GM21526 (cell line): ENCODE measurements around the gene FRS2.
"Not testable (repeated sequence)": the region's sequence is repeated elsewhere in the genome, so short reads cannot be mapped to it uniquely, and the experiment has no call there.

ENCODE experiments used
- ATAC-seq: cut with Tn5 transposase; IDR thresholded peaks from one replicate; pipeline ENCODE4 v1.9.1; 2021; ENCODE audit warnings: moderate library complexity; ENCODE audit not compliant: unreplicated experiment, low FRiP score

Gene FRS2

DNA sequence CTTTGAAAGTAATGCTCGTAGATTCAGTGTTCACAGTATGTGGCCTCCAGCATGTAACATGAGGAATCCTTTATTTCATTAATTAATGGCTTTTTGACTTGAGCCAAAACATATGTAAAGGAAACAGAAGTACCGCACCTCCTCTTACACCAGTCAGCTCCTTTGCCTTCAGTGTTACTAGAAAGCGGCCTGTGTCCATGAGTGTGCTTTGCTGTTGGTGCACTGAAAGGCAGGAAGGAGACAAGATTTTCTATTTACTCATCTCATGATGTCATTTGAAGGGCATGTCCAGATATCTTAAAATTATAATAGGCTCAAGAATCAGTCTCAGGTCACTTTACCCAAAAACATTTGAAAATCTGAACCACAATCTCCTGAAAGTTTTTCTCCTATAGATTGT, 105.2 kb downstream of the FRS2 start:
- ATAC-seq, result no peak

GRCh38 chr12:69578283-69578682, 108.1 kb downstream of the FRS2 start:
- no peak for ATAC-seq

DNA sequence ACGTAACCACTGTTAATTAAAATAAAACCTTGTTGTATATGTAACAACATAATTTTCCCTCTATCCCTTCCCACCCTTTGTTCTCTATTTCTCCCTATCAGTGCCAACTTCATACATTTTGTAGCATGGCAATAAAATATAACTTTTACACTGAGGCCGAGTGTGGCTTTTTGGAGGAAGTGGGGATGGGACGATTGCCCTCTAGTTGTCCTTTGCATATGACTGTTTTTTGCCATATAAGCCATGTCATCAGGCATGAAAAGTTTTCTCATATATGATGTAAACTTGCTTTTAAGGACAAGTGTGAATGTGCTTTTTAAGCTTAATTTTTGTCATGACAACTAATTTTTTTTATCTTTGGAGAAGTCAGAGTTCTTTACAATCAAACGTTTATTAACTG, 108.8 kb downstream of the FRS2 start:
- no peak for ATAC-seq

- ATAC-seq, result no peak
Observed at GRCh38 chr12:69580074-69580473, 109.9 kb downstream of the FRS2 start.

GRCh38 chr12:69583203-69583602, 113.0 kb downstream of the FRS2 start:
- no peak for ATAC-seq

- peak; percentile 97 for ATAC-seq
Observed at GRCh38 chr12:69585189-69586062, 115.2 kb downstream of the FRS2 start, which contains the start of gene CCT2. TSS of gene CCT2 (plus strand) at chr12:69585459. CDS start at chr12:69585522, 63 bp downstream.

GRCh38 chr12:69588527-69588926, 118.3 kb downstream of the FRS2 start:
- ATAC-seq, result no peak

GRCh38 chr12:69589082-69589481, 118.9 kb downstream of the FRS2 start:
- no peak for ATAC-seq

DNA sequence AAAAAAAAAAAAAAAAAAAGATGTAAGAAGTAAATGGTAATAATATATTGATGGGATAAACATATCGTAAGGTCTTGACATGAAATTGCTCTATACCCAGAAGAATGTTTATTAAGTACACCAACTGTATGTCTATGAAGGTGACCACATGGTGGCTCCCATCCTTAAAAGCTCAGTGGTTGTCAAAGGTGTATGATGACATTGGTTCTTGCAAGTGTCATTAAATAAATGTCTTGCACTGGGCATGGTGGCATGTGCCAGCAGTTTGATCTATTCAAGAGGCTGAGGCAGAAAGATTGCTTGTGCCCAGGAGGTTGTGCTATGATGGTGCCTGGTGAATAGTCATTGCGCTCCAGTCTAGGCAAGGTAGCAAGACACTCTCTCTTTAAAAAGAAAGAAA, 125.5 kb downstream of the FRS2 start:
- no peak for ATAC-seq

DNA sequence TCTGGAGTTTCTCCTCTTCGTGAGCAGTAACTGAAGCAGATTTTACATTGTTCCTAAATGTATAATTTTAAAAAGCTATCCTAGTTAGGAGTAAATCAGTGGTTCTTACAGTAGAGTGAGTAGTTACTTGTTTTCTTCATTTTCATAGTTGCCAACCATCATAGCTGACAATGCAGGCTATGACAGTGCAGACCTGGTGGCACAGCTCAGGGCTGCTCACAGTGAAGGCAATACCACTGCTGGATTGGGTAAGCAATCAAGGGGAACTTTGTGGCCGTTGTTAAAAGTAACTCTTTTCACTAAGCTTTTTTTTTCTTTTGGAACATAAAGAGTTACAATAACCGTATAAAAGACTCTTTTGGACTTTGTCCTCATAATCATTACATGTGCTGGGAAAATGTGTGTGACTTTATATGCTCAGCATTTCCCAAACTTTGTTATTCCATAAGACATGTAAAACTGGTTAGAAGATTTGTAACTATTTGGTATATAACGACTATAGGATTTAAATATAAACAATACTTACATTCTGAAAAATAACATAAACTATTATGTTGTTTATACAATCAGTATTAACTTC, 128.1 kb downstream of the FRS2 start:
- ATAC-seq, result no peak

DNA sequence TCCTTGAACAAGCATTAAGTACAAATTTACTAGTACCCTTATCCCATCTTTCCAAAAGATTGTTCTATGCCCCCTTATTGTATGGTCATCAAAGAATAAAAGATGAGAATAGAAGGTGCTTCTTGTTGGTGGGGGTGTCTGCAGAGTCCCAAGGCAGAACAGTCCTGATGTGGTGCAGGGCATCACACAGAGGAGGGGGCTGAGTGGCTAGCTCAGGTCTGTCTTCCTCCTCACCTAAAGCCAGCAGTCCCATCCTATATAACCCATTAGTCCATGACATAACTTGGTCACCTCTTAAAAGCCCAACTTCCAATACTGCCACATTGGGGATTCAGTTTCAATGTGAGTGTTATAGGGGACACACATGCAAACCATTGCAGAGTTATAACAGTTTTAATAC, 130.6 kb downstream of the FRS2 start:
- ATAC-seq, result no peak

GRCh38 chr12:69601962-69602685, 131.9 kb downstream of the FRS2 start:
- ATAC-seq, result no peak

GRCh38 chr12:69602954-69603353, 132.8 kb downstream of the FRS2 start:
- no peak for ATAC-seq

DNA sequence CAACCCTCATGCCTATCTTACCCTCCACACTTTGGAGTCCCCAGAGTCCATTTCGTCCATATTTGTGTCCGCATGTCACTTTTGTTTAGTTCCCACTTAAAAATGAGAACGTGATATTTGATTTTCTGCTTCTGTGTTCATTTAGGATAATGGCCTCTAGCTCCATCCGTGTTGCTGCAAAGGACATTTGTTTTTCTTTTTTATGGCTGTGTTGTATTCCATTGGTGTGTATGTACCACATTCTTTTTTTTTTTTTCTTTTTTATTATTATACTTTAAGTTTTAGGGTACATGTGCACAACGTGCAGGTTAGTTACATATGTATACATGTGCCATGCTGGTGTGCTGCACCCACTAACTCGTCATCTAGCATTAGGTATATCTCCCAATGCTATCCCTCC, 133.4 kb downstream of the FRS2 start:
- ATAC-seq, result not testable (repeated sequence)

- not testable (repeated sequence) for ATAC-seq
Observed at GRCh38 chr12:69604275-69604674, 134.1 kb downstream of the FRS2 start.

DNA sequence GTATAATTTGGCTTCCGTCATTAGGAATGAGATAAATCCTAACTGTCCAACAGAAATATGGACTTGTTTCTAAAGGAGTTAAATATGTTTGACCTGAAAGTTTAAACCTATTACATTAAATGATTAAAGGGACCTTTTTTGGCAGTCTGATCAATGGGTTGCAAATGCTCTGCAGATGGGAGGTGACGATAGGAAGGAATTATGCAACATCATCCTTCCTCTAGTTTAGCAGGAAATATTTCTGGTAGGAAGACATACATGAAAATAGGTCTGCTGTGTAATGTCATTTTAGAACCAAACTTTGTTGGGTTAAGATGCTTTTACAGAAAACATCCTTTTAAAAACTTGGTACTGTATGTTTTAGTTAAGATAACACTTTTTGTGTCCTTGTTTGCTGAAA, 137.9 kb downstream of the FRS2 start:
- ATAC-seq, result no peak

DNA sequence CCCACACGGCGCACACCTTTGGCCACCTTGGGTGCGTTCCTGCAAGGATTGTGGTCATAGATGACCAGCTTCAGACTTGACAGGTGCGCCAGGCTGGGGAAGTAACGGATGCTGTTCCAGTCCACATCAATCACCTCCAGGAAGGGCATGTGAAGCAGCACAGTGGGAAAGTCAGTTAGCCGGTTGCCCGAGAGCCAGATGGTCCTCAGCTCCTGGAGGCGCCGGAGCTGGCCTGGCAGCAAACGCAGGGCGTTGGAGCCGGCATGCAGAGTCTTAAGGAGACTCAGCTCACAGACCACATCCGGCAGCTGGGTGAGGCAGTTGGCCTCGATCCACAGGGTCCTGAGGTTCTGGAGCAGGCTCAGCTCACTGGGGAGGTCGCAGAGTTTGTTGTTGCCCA, 139.9 kb downstream of the FRS2 start:
- no peak for ATAC-seq

GRCh38 chr12:69610729-69611128, 140.5 kb downstream of the FRS2 start, which contains the start of gene LRRC10:
TSS of gene LRRC10 (minus strand) at chr12:69610907. CDS start at chr12:69610838, 69 bp downstream.
- ATAC-seq, result no peak

- ATAC-seq, result no peak
Observed at GRCh38 chr12:69613351-69613750, 143.2 kb downstream of the FRS2 start.

- no peak for ATAC-seq
Observed at GRCh38 chr12:69616025-69616424, 145.8 kb downstream of the FRS2 start.

DNA sequence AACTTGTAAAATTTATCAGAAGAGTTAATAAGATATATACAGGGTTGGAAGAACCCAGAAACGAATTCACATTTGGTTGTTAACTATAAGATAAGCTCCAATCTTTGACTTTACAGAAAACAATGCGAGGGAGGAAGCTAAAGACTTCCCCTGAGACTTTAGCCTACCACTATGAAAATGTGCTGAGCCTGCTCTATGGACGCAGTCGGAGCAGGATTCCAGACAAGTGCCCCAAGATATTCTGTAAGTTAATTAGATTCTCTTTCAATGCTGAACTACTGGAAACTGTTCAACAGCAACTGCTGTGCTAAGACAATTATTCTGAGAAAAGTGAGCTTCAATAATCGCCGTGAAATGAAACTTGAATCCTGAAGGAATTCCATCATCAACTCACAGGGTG, 148.9 kb downstream of the FRS2 start:
- no peak for ATAC-seq
